Hepatocyte (in vitro differentiated cells): ENCODE data around the gene ARHGAP45. TPM values are rescaled to one million over a fixed set of nuclear protein-coding genes. Genes with fewer than 3 reads are reported as not detected.

ENCODE experiments used
- DNase-seq: peaks from one replicate; pipeline ENCODE4 v3.0.0-alpha.2; 2016; ENCODE audit warnings: low spot score
- H2AFZ ChIP-seq: fragments of 200-600 bp; sonication (generic); 2 replicates; pipeline ENCODE4 v1.6.0; 2016; ENCODE audit warnings: antibody characterized with exemption, mild to moderate bottlenecking
- H3K27ac ChIP-seq: fragments of 200-600 bp; sonication (generic); 2 replicates; pipeline ENCODE4 v1.5.1; 2016; ENCODE audit warnings: mild to moderate bottlenecking
- H3K27me3 ChIP-seq: fragments of 200-600 bp; sonication (generic); 2 replicates; pipeline ENCODE4 v1.6.1; 2016
- H3K36me3 ChIP-seq: fragments of 200-600 bp; sonication (generic); replicated peaks from 2 replicates; pipeline ENCODE4 v1.5.1; 2016; ENCODE audit warnings: low read depth; ENCODE audit not compliant: insufficient read depth
- H3K4me1 ChIP-seq: fragments of 200-600 bp; sonication (generic); 2 replicates; pipeline ENCODE4 v1.5.1; 2016; ENCODE audit warnings: mild to moderate bottlenecking, moderate library complexity; ENCODE audit not compliant: insufficient read depth
- H3K4me2 ChIP-seq: fragments of 200-600 bp; sonication (generic); 2 replicates; pipeline ENCODE4 v1.6.0; 2016
- H3K4me3 ChIP-seq: fragments of 200-600 bp; sonication (generic); 2 replicates; pipeline ENCODE4 v1.5.1; 2016; ENCODE audit warnings: mild to moderate bottlenecking
- H3K79me2 ChIP-seq: fragments of 200-600 bp; sonication (generic); 2 replicates; pipeline ENCODE4 v1.6.0; 2017; ENCODE audit warnings: mild to moderate bottlenecking
- H3K9me2 ChIP-seq: fragments of 200-600 bp; sonication (generic); replicated peaks from 2 replicates; pipeline ENCODE4 v1.6.0; 2017; ENCODE audit warnings: mild to moderate bottlenecking; ENCODE audit not compliant: insufficient read depth
- H3K9me3 ChIP-seq: fragments of 200-600 bp; sonication (generic); 2 replicates; pipeline ENCODE4 v1.5.1; 2016; ENCODE audit warnings: low read depth, mild to moderate bottlenecking
- H4K20me1 ChIP-seq: fragments of 200-600 bp; sonication (generic); 2 replicates; pipeline ENCODE4 v1.6.0; 2016; ENCODE audit warnings: mild to moderate bottlenecking; ENCODE audit not compliant: insufficient read depth, poor library complexity, severe bottlenecking
- CTCF ChIP-seq: fragments of 200-600 bp; sonication (generic); IDR thresholded peaks from 2 replicates; pipeline ENCODE4 v1.5.1; 2016; ENCODE audit warnings: antibody characterized with exemption, mild to moderate bottlenecking; ENCODE audit not compliant: poor library complexity
- EZH2 ChIP-seq: fragments of 200-600 bp; sonication (generic); IDR thresholded peaks from 2 replicates; pipeline ENCODE4 v1.6.1; 2016; ENCODE audit warnings: antibody characterized with exemption, mild to moderate bottlenecking, borderline replicate concordance
- EZH2phosphoT487 ChIP-seq: fragments of 200-600 bp; sonication (generic); IDR thresholded peaks from one replicate; pipeline ENCODE4 v1.6.1; 2018; ENCODE audit warnings: antibody characterized with exemption, mild to moderate bottlenecking, low read depth, moderate library complexity; ENCODE audit not compliant: unreplicated experiment, severe bottlenecking
- WGBS: methylation state at CpG from one replicate; pipeline ENCODE4 v1.1.6; 2016; ENCODE audit warnings: low lambda C conversion rate; ENCODE audit errors: missing lambda C conversion rate; 5-methylcytosine and 5-hydroxymethylcytosine counted together
- polyA plus RNA-seq: library from polyadenylated mRNA; unstranded; fragments of >200 nt; fragmentation: Nextera tagmentation; extraction: Ambion mirVana; gene quantifications from 2 replicates; pipeline ENCODE4 v1.2.1, GENCODE V29; 2016
- total RNA-seq: library from RNA; depleted of rRNA; stranded (reverse); fragments of >200 nt; gene quantifications from 2 replicates; pipeline ENCODE4 v1.2.3, GENCODE V29; 2014

Gene ARHGAP45
- total and polyA plus RNA-seq, 2 experiments from 2014 or later = 12.9 to 18.3 TPM

- H2AFZ ChIP-seq = no peak overlapping the region
- H3K4me3 ChIP-seq = no peak overlapping the region
- 93% methylated on average over 20 of the region's 20 CpGs for WGBS
- peaks cover 41% of the 10 kb centered on the region for H4K20me1 ChIP-seq
- H3K27me3 ChIP-seq = no peaks in the 10 kb centered on the region
- H3K79me2 ChIP-seq = peaks cover 50% of the 10 kb centered on the region
- TF ChIP-seq EZH2 (no peak), EZH2phosphoT487 (no peak), CTCF (no peak)
- H3K4me2 ChIP-seq = no peak overlapping the region
- no peak for DNase-seq
- peaks cover 21% of the 10 kb centered on the region for H3K4me1 ChIP-seq
- no peaks in the 10 kb centered on the region for H3K9me3 ChIP-seq
- H3K27ac ChIP-seq = no peak overlapping the region
- H3K9me2 ChIP-seq = no peaks in the 10 kb centered on the region
- no peaks in the 10 kb centered on the region for H3K36me3 ChIP-seq
These were observed 34.6 kb upstream of the ARHGAP45 start for GRCh38 chr19:1032264-1032867.

- Histone ChIP-seq H3K9me2 (no peaks in the 10 kb centered on the region), H3K79me2 (peaks cover 15% of the 10 kb centered on the region), H3K4me3 (no peak overlapping the region), H3K9me3 (no peaks in the 10 kb centered on the region), H3K4me2 (no peak overlapping the region), H3K27me3 (no peaks in the 10 kb centered on the region), H3K27ac (no peak overlapping the region), H2AFZ (no peak overlapping the region), H3K4me1 (peaks cover 4% of the 10 kb centered on the region), H4K20me1 (peaks cover 12% of the 10 kb centered on the region), H3K36me3 (no peaks in the 10 kb centered on the region)
- no peak for DNase-seq
- 92% methylated on average over 29 of the region's 29 CpGs for WGBS
- no peak for TF ChIP-seq EZH2
- TF ChIP-seq EZH2phosphoT487 = no peak
- no peak for TF ChIP-seq CTCF
These were observed 30.9 kb upstream of the ARHGAP45 start for GRCh38 chr19:1035998-1036621.

DNA sequence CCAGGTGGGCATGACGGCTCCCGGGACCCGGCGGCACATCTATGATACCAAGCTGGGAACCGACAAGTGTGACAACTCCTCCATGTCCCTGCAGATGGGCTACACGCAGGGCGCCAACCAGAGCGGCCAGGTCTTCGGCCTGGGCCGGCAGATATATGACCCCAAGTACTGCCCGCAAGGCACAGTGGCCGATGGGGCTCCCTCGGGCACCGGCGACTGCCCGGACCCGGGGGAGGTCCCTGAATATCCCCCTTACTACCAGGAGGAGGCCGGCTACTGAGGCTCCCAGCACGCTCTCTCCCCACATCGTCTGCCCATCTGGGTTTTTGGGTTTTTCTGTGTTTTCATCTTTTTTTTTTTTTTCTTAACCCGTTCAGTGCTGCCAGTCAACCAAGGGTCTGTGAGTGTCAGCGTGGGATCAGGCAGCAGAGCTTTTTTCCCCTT lies 29.3 kb upstream of the ARHGAP45 start:
- Histone ChIP-seq H3K9me3 (no peaks in the 10 kb centered on the region), H3K36me3 (no peaks in the 10 kb centered on the region), H2AFZ (no peak overlapping the region), H3K4me3 (no peak overlapping the region), H4K20me1 (peaks cover 9% of the 10 kb centered on the region), H3K27me3 (no peaks in the 10 kb centered on the region), H3K79me2 (peaks cover 4% of the 10 kb centered on the region), H3K4me2 (no peak overlapping the region), H3K9me2 (no peaks in the 10 kb centered on the region), H3K27ac (peak overlapping the region; percentile 51), H3K4me1 (peaks cover 8% of the 10 kb centered on the region)
- TF ChIP-seq EZH2phosphoT487 (no peak), CTCF (no peak), EZH2 (no peak)
- no peak for DNase-seq
- whole genome bisulfite sequencing = 92% methylated on average over 21 of the region's 22 CpGs
